Heart right ventricle (tissue), 16 donors: ENCODE results near the gene TMEM222. TPM values are rescaled to one million over a fixed set of nuclear protein-coding genes. Genes with fewer than 3 reads are reported as not detected.

Experiments
- ATAC-seq, 8 donors: fragments of 200-7000 bp; cut with Tn5 transposase; one replicate each; pipeline ENCODE4 v1.9.1; 2020; ENCODE audit warnings: mild to moderate bottlenecking in 8 of 8, moderate library complexity in 8 of 8, moderate number of reproducible peaks in 1 of 8
- DNase-seq, 2 donors: peaks; one replicate each; pipeline ENCODE4 v3.0.0-alpha.2; 2020
- H3K27ac ChIP-seq, 10 donors: fragments of 200-600 bp; sonication (generic) in 2 of 10; one replicate each; pipeline versions ENCODE4 v1.5.0 to v1.8.0; 2020 to 2022; ENCODE audit warnings: mild to moderate bottlenecking in 3 of 10
- H3K27me3 ChIP-seq, 7 donors: fragments of 200-600 bp; one replicate each; pipeline ENCODE4 v1.8.0; 2021 to 2022; ENCODE audit warnings: mild to moderate bottlenecking in 2 of 7
- H3K36me3 ChIP-seq, 9 donors: fragments of 200-600 bp; sonication (generic) in 1 of 9; one replicate each; pipeline versions ENCODE4 v1.5.0 to v1.8.0; 2020 to 2022; ENCODE audit warnings: mild to moderate bottlenecking in 2 of 9
- H3K4me1 ChIP-seq, 9 donors: fragments of 200-600 bp; sonication (generic) in 1 of 9; one replicate each; pipeline versions ENCODE4 v1.5.0 to v1.8.0; 2020 to 2022; ENCODE audit warnings: mild to moderate bottlenecking in 4 of 9
- H3K4me3 ChIP-seq, 10 donors: fragments of 200-600 bp; sonication (generic) in 2 of 10; one replicate each; pipeline versions ENCODE4 v1.5.0 to v1.8.0; 2020 to 2022; ENCODE audit warnings: mild to moderate bottlenecking in 7 of 10, moderate library complexity in 2 of 10
- H3K9me3 ChIP-seq, 11 donors: fragments of 200-600 bp in 10 of 11; sonication (generic) in 2 of 11; one replicate each; pipeline versions ENCODE4 v1.5.0 to v1.8.0; 2013 to 2022; ENCODE audit warnings: mild to moderate bottlenecking in 2 of 11, control low read depth in 1 of 11, moderate library complexity in 1 of 11
- CTCF ChIP-seq, 9 donors: fragments of 200-600 bp; sonication (generic) in 2 of 9; IDR thresholded peaks; one replicate each; pipeline versions ENCODE4 v1.5.0 to v1.8.0; 2021 to 2022; ENCODE audit warnings: antibody characterized with exemption in 9 of 9, mild to moderate bottlenecking in 5 of 9, moderate library complexity in 1 of 9
- WGBS, 2 donors: extraction: QIAGEN DNeasy Blood & Tissue Kit; methylation state at CpG; one replicate each; pipeline ENCODE4 v1.1.7; 2013; ENCODE audit warnings: inconsistent platforms in 1 of 2; 5-methylcytosine and 5-hydroxymethylcytosine counted together
- intact Hi-C, 10 donors: fragments of 100-400 bp; cut with DNase I; formaldehyde crosslinking; loops; one replicate each; pipeline versions ENCODE4 v1.11.1 to v1.14.2; 2022
- polyA plus RNA-seq, 2 donors: library from polyadenylated mRNA; stranded (reverse); fragments of 200-250 nt; gene quantifications; one replicate each; pipeline ENCODE4 v1.2.3, GENCODE V29; 2013
- total RNA-seq, 10 donors: library from RNA; stranded (reverse); fragmentation: NEBNext Ultra II Directional in 3 of 10; extraction: Animal tissue kit (Norgen Biotek cat#: 25700) in 3 of 10; gene quantifications; one replicate each; pipeline versions ENCODE4 v1.2.1 to v1.2.4, GENCODE V29; 2021 to 2023
- donor health status: Arrhythmogenic right ventricular cardiomyopathy.
- donor health status: ischemic (EF 13 %, LVEDD 7.1; RV severe dilation, severe dysfunction).
- donor health status: healthy with polysubstance abuse.
- donor health status: DM: no; HTN: yes; CAD: no.
- donor health status: DM: no; HTN: no; CAD: no.
- donor health status: ischemic (EF 25% LVEDD 6.9; RV normal size, moderate dysfunction).
- donor health status: ischemic (EF 25% LVEDD 5.7; RV mildly dilated, moderate dysfunction).
- donor health status: healthy.
- donor health status: DM: yes; HTN: yes; CAD: no.
- donor health status: Ischemic cardiomyopathy.
- donor health status: ischemic (EF 35%, LVEDD 5.7; RV mildly dilated, moderate dysfunction).
- donor health status: nonischemic (EF 11% LVEDD 7.7; RV severe dilation, severe dysfunction).
- donor health status: DM: yes; HTN: yes; CAD: no.
- donor health status: PGD.
- donor health status: ischemic (EF 29% LVEDD 5.4; RV normal size, mild dysfunction).
- donor health status: nonischemic (EF 23%, LVEDD 6.1; RV moderate dilation, normal function).

Gene TMEM222
- total and polyA plus RNA-seq, 12 donors: 24.1 to 47.2 (median 26.9) TPM

GRCh38 chr1:27306071-27306470 is 15.9 kb upstream of the TMEM222 start:
- 89% methylated on average over 11 of the region's 11 CpGs for WGBS, 2 donors
- Histone ChIP-seq H3K36me3 (peaks cover 0 to 74% (median 24%) of the 10 kb centered on the region in 9 donors), H3K27ac (no peak overlapping the region), H3K4me1 (peaks cover 0 to 8% (median 3%) of the 10 kb centered on the region in 9 donors), H3K27me3 (no peaks in the 10 kb centered on the region), H3K9me3 (no peaks in the 10 kb centered on the region), H3K4me3 (no peak overlapping the region)
- DNase-seq (no peak), ATAC-seq (no peak)
- TF ChIP-seq CTCF (IDR thresholded peaks at IDR 0.05): no peak
- intact Hi-C loops: loop anchor here in 4 of 10 donors (10.0 kb wide), 2 partner anchors 49 to 359 kb away; no protein-coding TSS in a partner anchor

GRCh38 chr1:27306892-27307761 is 14.8 kb upstream of the TMEM222 start:
- Histone ChIP-seq H3K9me3 (no peaks in the 10 kb centered on the region), H3K4me1 (no peaks in the 10 kb centered on the region), H3K36me3 (peaks cover 0 to 75% (median 16%) of the 10 kb centered on the region in 9 donors), H3K4me3 (no peak overlapping the region), H3K27me3 (no peaks in the 10 kb centered on the region), H3K27ac (no peak overlapping the region)
- WGBS, 2 donors: 85 to 88% methylated on average over 11 of the region's 11 CpGs
- TF ChIP-seq CTCF (IDR thresholded peaks at IDR 0.05): no peak
- ATAC-seq (peak in 2 of 8 donors; percentile 8 to 19), DNase-seq (no peak)
- intact Hi-C loops: loop anchor here in 4 of 10 donors (10.0 kb wide), 2 partner anchors 48 to 358 kb away; no protein-coding TSS in a partner anchor

- Histone ChIP-seq H3K27me3 (no peaks in the 10 kb centered on the region), H3K4me1 (no peaks in the 10 kb centered on the region), H3K27ac (no peak overlapping the region), H3K36me3 (peaks cover 0 to 65% (median 12%) of the 10 kb centered on the region in 9 donors), H3K9me3 (no peaks in the 10 kb centered on the region), H3K4me3 (no peak overlapping the region)
- ATAC-seq (no peak), DNase-seq (no peak)
- no peak for TF ChIP-seq CTCF (IDR thresholded peaks at IDR 0.05)
- intact Hi-C loops: loop anchor here in 4 of 10 donors (10.0 kb wide), 2 partner anchors 47 to 357 kb away; no protein-coding TSS in a partner anchor
- 86 to 88% methylated on average over 6 of the region's 6 CpGs for WGBS, 2 donors
These were observed 13.9 kb upstream of the TMEM222 start for GRCh38 chr1:27307874-27308598.

- intact Hi-C loops: no loop called here
- Histone ChIP-seq H3K27ac (no peak overlapping the region), H3K4me1 (peaks cover 0 to 5% (median 0%) of the 10 kb centered on the region in 9 donors), H3K36me3 (peaks cover 0 to 18% (median 0%) of the 10 kb centered on the region in 9 donors), H3K27me3 (no peaks in the 10 kb centered on the region), H3K4me3 (no peak overlapping the region), H3K9me3 (no peaks in the 10 kb centered on the region)
- no peak for ATAC-seq
- TF ChIP-seq CTCF (IDR thresholded peaks at IDR 0.05): no peak
- WGBS, 2 donors: 70 to 80% methylated on average over 3 of the region's 3 CpGs
- no peak for DNase-seq
These were observed 7.8 kb upstream of the TMEM222 start for GRCh38 chr1:27314169-27314568.
